GM18499 (cell line): ENCODE measurements around the gene MCOLN1.

Source experiments
- ATAC-seq: cut with Tn5 transposase; IDR thresholded peaks from one replicate; pipeline ENCODE4 v1.9.1; 2021; ENCODE audit warnings: moderate number of reproducible peaks; ENCODE audit not compliant: insufficient read depth, unreplicated experiment

The MCOLN1 gene

DNA sequence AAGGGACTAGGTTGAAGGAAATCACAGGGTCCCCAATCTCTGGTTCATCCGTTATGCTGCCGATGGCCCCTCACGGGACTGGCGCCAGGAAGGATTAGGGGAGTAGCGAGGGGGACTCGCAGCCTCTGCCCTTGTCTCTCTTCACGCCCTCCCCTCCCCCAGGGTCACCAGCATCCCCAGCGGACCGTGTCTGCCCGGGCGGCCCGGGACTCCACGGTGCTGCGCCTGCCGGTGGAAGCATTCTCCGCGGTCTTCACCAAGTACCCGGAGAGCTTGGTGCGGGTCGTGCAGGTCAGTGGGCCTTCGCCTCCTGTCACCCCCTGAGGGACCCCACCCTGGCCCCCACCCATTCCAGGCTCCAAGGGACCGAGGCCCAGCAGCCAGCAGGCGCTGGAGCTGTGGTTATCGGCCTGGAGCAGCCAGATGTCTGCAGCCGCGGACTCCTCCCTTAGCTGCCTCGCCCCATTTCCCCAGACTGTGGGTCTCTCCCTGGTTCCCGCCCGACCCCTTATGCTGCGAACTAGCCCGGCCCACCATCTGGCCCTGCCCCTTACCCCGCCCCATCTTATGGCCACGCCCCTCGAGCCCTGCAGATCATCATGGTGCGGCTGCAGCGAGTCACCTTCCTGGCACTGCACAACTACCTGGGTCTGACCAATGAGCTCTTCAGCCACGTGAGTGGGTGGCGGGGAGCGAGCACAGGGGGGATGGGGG, 18.5 kb downstream of the MCOLN1 start:
- no peak for ATAC-seq

DNA sequence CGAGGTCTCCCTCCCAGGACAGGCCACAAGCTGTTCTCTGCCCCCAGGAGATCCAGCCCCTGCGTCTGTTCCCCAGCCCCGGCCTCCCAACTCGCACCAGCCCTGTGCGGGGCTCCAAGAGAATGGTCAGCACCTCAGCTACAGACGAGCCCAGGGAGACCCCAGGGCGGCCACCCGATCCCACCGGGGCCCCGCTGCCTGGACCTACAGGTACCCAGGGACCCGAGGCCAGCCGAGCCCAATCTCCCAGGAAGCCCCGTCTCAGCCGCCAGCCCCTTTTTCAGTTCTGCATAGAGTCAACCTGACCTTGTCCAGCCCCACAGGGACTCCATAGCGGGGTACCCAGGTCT, 19.0 kb downstream of the MCOLN1 start:
- no peak for ATAC-seq

DNA sequence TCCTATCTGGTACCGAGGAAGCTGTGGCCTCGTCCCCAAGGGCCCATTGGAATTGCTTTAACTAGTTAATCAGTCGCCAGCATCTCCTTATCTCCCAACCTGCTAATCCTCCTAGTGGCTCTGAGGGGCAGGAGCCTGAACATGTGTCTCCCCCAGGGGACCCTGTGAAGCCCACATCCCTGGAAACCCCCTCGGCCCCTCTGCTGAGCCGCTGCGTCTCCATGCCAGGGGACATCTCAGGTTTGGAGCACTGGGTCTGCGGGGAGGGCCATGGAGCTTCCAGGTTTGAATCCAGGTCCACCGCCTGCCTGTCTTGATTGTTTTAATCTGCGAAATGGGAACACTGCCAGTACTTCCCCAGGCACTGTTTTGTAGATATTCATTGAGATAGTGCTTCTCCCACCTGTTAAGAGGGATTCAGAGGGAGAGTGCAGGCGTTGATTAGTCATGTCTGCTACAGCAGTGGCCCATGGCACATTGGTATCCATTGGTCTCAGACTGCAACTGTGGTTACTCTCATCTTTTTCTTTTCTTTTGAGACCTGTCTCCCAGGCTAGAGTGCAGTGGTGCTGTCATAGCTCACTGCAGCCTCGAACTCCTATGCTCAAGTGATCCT, 19.5 kb downstream of the MCOLN1 start:
- no peak for ATAC-seq

DNA sequence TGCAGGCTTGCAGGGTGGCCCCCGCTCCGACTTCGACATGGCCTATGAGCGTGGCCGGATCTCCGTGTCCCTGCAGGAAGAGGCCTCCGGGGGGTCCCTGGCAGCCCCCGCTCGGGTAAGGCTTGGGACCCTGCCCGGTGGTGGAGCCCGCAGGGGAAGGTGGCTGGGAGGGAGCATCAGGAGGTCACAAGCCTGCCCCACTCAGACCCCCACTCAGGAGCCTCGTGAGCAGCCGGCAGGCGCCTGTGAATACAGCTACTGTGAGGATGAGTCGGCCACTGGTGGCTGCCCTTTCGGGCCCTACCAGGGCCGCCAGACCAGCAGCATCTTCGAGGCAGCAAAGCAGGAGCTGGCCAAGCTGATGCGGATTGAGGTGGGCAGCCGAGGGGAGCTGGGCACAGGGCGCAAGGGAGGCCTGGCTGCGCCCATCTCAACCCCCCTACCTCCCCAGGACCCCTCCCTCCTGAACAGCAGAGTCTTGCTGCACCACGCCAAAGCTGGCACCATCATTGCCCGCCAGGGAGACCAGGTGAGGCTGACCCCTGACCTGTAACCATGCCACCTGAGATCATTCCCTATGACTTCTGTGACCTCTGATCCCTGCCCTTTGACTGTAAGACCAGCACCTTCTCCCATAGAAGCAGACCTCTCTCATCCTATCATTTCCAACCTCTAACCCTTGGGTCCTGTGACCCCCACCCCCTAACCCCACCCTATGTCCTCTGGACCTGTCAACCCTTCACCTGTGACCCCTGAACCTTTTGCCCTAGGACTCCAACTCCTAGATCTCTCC, 20.3 kb downstream of the MCOLN1 start:
- ATAC-seq: no peak

DNA sequence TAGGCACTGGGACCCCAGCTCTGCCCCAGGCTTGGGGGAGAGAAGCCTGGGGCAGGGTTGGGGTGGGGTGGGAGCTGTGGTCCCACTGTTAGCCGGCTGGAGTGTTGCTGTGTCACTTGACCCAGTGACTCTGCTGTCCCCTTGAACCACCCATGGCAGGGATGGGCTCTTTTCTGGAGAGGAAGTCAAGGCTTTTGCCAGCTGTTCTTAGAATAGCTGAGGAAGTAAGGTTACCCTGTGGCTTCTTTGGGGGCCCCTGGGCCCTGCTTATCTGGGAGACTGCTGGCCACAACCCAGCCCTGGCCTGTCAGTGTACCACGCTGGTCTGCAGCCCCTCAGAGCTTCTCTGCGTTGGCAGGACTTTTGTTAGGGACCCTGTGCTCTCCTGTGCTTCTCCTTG, 22.2 kb downstream of the MCOLN1 start:
- ATAC-seq: no peak

DNA sequence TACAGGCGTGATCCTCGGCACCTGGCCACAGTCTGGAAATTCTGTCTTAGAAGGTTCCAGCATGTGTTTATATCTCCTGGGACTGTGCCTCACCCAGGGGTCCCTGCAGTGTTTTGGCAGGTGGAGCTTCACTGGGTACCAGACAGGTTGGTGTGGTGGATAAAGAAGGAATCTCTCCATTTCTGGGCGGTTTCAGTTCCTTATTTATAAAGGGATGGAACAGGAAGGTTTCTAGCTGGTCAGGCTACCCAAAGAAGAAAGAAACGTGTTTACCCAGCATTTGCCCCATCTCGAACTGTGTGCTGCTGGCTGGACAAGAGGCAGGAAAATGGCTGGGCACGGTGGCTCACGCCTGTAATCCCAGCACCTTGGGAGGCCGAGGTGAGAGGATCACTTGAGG, 22.9 kb downstream of the MCOLN1 start:
- no peak for ATAC-seq

DNA sequence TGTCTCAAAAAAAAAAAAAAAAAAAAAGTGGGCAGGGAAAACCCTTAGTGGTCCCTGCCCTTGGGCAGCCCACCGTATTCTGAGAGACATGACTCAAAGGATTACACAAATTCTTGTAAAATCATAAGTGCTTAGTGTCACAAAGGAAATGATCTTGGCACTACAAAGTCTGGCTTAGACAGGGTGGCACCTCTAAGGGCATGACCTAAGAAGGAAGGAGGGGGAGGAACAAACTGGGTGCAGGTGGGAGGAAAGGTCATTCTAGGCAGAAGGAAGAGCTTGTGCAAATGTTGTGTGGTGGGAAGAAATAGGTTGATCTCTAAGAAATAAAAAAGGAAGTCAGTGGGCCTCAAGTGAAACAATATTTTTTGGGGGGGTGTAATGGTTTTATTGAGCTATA, 23.5 kb downstream of the MCOLN1 start:
- no peak for ATAC-seq

DNA sequence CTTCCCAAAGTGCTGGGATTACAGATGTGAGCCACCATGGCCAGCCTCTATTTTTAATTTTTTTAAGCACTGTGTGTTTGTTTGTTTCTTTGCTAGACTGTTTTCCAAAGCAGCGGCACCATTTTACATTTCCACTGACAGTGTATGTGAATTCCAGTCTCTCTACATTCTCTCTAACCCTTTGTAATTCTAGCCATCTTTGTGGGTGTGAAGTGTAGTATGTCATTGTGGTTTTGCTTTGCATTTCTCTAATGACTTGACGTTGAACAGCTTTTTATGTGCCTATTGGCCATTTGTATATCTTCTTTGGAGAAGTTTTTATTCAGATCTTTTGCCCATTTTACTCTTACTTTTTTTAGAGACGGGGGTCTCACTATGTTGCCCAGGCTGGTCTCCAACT, 24.7 kb downstream of the MCOLN1 start:
- ATAC-seq: no peak

DNA sequence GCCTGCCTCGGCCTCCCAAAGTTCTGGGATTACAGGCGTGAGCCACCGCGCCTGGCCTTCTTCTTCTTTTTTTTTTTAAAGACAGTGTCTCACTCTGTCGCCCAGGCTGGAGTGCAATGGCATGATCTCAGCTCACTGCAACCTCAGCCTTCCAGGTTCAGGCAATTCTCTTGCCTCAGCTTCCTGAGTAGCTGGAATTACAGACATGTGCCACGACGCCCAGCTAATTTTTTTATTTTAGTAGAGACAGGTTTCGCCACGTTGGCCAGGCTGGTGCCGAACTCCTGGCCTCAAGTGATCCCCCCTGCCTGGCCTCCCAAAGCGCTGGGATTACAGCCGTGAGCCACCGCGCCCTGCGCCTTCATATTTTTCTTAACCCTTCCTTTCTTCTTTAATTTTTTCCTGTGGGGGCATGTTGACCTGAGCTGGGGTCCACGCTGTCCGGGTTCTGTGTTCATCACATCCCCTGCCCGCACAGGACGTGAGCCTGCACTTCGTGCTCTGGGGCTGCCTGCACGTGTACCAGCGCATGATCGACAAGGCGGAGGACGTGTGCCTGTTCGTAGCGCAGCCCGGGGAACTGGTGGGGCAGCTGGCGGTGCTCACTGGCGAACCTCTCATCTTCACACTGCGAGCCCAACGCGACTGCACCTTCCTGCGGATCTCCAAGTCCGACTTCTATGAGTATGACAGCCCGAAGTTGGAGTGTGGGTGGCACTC, 27.2 kb downstream of the MCOLN1 start:
- no peak for ATAC-seq

DNA sequence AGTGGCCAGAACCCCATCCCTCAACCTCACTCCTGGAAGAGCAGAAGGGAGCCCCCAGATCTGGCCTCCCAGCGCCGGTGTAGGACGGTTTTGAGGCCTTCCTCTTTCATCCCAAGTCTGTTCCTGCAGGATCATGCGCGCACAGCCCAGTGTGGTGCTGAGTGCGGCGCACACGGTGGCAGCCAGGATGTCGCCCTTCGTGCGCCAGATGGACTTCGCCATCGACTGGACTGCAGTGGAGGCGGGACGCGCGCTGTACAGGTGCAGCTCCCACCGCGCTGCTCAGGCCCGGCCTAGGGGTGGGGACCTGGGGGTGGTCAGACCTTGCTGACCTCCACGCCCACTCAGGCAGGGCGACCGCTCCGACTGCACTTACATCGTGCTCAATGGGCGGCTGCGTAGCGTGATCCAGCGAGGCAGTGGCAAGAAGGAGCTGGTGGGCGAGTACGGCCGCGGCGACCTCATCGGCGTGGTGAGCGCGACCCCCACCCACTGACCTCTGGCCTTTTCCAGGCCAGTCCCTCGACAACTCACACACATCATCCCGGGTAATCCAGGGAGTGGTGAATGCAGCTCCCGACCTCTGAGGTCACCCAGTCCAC, 27.8 kb downstream of the MCOLN1 start:
- no peak for ATAC-seq

DNA sequence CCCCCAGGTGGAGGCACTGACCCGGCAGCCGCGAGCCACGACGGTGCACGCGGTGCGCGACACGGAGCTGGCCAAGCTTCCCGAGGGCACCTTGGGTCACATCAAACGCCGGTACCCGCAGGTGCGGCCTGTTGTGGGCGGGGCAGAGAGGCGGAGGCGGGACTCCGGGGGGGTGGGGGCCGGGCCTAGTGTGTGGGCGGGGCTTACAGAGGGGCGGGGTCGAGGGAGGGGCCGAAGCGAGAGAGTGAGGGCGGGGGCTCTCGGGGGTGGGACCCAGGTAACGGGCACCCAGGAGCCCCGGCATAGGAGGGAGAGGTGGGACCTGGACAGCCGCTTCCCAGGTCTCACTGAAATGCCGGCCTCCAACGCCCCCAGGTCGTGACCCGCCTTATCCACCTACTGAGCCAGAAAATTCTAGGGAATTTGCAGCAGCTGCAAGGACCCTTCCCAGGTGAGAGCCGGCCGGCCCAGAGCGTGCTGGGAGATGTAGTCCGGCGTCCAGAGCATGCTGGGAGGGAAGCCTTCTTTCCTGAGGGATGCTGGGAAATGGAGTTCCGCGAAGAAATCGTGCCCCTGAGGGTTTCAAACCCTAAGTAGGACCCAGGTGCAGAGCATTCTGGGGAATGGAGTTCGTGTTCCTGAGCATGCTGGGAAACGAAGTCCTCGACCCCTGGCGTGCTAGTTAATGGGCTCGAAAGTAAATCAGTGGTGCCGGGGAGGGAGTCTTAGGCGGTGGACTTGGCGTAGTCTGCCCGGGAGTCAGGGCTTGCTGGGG, 28.8 kb downstream of the MCOLN1 start:
- ATAC-seq: no peak

DNA sequence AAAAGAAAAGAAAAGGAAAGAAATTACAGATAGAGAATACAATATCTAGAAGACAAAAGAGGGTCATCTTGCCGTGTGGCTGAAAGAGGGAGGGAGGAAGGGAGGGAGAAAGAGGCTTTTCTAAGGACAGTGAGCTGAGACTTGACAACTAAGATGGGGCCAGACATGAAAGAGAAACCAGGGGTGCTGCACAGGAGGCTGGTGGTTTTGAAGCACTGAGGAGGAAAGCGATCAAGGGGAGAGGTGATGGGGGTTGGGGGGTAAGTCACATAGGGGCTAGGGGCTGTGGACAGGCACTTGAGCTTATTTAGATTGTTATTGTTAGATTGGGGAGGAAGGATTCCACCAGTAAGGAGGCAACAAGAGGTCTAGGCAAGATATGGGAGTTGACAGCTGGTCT, 30.4 kb downstream of the MCOLN1 start:
- ATAC-seq: no peak

DNA sequence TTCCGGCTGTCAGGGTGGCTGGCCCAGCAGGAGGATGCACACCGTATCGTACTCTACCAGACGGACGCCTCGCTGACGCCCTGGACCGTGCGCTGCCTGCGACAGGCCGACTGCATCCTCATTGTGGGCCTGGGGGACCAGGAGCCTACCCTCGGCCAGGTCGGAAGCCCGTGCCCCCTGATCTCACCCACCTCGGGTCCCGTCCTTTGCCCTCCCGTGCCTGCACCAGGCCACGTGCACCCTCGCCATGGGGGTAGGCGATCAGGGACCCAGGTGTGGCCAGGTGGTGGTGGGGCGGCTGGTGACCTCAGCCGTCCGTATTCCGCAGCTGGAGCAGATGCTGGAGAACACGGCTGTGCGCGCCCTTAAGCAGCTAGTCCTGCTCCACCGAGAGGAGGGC, 32.1 kb downstream of the MCOLN1 start:
- no peak for ATAC-seq

DNA sequence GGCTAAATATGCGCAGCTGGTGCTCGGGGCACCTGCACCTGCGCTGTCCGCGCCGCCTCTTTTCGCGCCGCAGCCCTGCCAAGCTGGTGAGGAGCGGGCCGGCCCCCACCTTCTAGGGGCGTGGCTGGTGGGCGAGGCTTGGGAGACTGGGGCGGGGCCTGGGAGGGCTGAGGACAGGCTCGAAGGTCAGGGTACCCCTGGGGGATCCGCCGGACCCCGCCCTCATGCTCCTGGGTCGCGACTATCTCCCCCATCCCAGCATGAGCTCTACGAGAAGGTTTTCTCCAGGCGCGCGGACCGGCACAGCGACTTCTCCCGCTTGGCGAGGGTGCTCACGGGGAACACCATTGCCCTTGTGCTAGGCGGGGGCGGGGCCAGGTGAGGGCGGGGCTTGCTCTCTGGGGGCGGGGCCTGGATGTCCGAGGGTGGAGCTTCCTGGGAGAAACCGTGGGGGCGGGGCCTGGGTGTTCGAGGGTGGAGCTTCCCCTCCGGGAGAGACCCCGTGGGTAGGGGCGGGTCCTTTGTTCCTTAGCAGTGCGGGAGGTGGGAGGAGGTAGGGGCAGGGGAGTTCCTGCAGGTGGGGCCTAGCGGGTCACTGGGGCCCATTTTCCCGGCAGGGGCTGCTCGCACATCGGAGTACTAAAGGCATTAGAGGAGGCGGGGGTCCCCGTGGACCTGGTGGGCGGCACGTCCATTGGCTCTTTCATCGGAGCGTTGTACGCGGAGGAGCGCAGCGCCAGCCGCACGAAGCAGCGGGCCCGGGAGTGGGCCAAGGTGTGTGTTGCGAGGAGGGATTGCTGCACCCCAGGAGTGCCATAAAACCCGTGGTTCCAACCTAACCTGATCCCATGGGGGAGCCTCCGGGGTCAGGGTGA, 32.8 kb downstream of the MCOLN1 start:
- no peak for ATAC-seq

DNA sequence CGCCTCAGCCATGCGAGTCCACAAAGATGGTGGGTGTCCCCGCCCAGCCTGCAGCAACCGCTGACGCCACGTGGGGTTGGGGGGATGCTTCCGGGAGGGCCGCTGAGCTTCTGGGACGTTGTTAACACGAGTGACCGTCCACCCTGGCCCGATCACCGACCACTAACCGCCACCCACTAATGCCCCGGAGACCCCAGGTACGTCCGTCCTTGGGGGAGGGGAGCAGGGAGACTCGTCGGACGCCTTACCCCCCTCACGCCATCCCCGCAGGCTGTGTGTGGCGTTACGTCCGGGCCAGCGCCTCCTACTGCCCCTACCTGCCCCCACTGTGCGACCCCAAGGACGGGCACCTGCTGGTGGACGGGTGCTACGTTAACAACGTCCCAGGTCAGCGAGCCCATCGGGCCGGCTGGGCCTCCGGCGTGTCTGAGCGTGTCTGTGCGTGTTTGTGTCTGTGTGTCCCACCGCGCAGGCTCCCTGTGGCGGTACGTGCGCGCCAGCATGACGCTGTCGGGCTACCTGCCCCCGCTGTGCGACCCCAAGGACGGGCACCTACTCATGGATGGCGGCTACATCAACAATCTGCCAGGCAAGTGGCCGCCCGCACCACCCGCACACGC, 34.4 kb downstream of the MCOLN1 start:
- no peak for ATAC-seq

DNA sequence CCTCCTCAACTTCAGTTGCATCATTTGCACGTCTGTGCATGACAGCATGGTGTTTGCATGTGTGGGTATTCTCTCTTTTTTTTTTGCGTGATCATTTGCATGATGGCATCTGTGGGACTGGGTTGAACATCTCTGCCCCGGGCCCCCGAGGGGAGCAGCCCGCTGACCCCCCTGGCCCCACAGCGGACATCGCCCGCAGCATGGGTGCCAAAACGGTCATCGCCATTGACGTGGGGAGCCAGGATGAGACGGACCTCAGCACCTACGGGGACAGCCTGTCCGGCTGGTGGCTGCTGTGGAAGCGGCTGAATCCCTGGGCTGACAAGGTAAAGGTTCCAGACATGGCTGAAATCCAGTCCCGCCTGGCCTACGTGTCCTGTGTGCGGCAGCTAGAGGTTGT, 36.2 kb downstream of the MCOLN1 start:
- ATAC-seq: no peak

DNA sequence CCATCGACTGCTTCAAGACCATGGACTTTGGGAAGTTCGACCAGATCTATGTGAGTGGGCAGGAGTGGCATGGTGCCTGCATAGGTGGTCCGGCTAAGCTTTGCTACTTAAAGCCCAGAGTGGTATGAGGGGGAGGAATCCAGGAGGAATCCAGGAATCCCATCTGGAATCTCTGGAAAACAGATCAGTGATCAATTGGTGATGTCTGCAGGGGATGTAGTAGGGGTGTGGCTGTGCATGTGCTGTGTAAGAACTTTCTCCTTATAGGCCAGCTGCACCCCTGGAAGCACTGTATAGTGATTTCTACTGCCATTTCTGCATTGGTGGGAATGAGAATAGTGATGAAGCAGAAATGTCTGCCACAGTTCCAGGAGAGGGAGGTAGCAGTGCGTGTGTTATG, 36.7 kb downstream of the MCOLN1 start:
- ATAC-seq: no peak

DNA sequence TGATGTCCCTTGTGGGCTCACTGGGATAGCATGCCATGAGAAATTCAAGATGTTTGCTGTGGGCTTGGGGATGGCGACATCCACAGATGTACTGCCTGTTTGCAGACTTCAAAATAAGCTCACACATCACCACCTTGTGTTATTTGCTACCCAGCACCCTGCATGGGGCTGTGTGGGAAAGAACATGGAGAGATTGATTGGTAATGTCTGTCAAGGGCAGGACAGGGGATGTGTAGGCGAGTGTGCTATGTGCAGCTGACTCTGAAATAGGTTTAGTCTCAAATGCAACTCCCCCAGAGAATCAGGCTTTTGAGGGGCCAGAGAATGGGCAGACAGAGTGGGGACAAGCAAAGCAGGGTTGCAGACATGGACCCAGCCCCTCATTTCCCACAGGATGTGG, 37.8 kb downstream of the MCOLN1 start:
- ATAC-seq: no peak

DNA sequence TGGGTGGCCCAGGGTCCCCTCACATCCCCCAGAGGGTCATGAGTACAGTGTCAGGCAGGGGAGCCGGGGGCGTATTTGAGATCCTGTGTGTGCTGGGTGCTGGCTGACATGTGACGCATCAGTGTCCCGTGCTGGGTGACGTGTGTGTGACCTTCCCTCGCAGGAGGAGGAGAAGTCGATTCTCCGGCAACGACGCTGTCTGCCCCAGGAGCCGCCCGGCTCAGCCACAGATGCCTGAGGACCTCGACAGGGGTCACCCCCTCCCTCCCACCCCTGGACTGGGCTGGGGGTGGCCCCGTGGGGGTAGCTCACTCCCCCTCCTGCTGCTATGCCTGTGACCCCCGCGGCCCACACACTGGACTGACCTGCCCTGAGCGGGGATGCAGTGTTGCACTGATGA, 38.9 kb downstream of the MCOLN1 start:
- no peak for ATAC-seq
